ENCODE data around the gene ANKRD44. TPM values are rescaled to one million over a fixed set of nuclear protein-coding genes. Genes with fewer than 3 reads are reported as not detected.

ANKRD44 gene
- total RNA-seq, 1 experiment from 2014 or later, result 2.4 TPM

GRCh38 chr2:197322143-197322542, 11.6 kb upstream of the ANKRD44 start:
- no peaks in the 10 kb centered on the region for H3K79me2 ChIP-seq (ENCODE audit: low read length)
- H3K9me2 ChIP-seq (replicated peaks; ENCODE audit: low read length), result no peaks in the 10 kb centered on the region
- no peaks in the 10 kb centered on the region for H3K36me3 ChIP-seq (ENCODE audit: low read depth, low read length)
- no peak for ATAC-seq
- no peaks in the 10 kb centered on the region for H3F3A ChIP-seq (ENCODE audit: low read length, unreplicated experiment)
- H3K4me2 ChIP-seq (ENCODE audit: low read length), result no peak overlapping the region
- no peaks in the 10 kb centered on the region for H3K4me1 ChIP-seq (ENCODE audit: insufficient read depth, low read length)
- TF ChIP-seq EZH2 (IDR thresholded peaks at IDR 0.05; ENCODE audit: low read length, unreplicated experiment) (no peak), CTCF (conservative IDR thresholded peaks at IDR 0.05; ENCODE audit: low read depth, low read length) (no peak)
- POLR2A ChIA-PET (ENCODE audit: unreplicated experiment), result no interaction called here
- CTCF ChIA-PET, result no interaction called here
- no peaks in the 10 kb centered on the region for H4K20me1 ChIP-seq (ENCODE audit: low read length)
- intact Hi-C loops (cut with micrococcal nuclease), result no loop called here
- BruUV-seq (replicated peaks), result no TSS peak
- peaks cover 7% of the 10 kb centered on the region; the same call in 1 of the 2 replicates for H3K27me3 ChIP-seq (ENCODE audit: low read length)
- H3K27ac ChIP-seq (ENCODE audit: low read length), result no peak overlapping the region
- DNase-seq, result no peak
- no peak overlapping the region for H2AFZ ChIP-seq (ENCODE audit: low read length)
- no peak overlapping the region for H3K4me3 ChIP-seq (ENCODE audit: low read length)
- no peaks in the 10 kb centered on the region for H3K9me3 ChIP-seq (ENCODE audit: low read length)
- H3K9ac ChIP-seq (ENCODE audit: low read length), result no peak overlapping the region

GRCh38 chr2:197315371-197315770, 4.8 kb upstream of the ANKRD44 start:
- no peak overlapping the region for H3K4me2 ChIP-seq (ENCODE audit: low read length)
- H3K9me3 ChIP-seq (ENCODE audit: low read length), result no peaks in the 10 kb centered on the region
- H2AFZ ChIP-seq (ENCODE audit: low read length), result no peak overlapping the region
- BruUV-seq (replicated peaks), result no TSS peak
- no peak for ATAC-seq
- no peaks in the 10 kb centered on the region for H3F3A ChIP-seq (ENCODE audit: low read length, unreplicated experiment)
- H3K36me3 ChIP-seq (ENCODE audit: low read depth, low read length), result no peaks in the 10 kb centered on the region
- H4K20me1 ChIP-seq (ENCODE audit: low read length), result no peaks in the 10 kb centered on the region
- no peak for TF ChIP-seq CTCF (conservative IDR thresholded peaks at IDR 0.05; ENCODE audit: low read depth, low read length)
- TF ChIP-seq EZH2 (IDR thresholded peaks at IDR 0.05; ENCODE audit: low read length, unreplicated experiment), result no peak
- no peak for TF ChIP-seq EZH2phosphoT487 (IDR thresholded peaks at IDR 0.05; ENCODE audit: borderline replicate concordance, low read length)
- ChIA-PET CTCF (interaction anchor here (0.5 kb wide), 1 partner anchor 26 kb away, joined by 6 read pairs; no protein-coding TSS in a partner anchor), POLR2A (ENCODE audit: unreplicated experiment) (no interaction called here)
- H3K9ac ChIP-seq (ENCODE audit: low read length), result no peak overlapping the region
- H3K4me1 ChIP-seq (ENCODE audit: insufficient read depth, low read length), result peaks cover 11% of the 10 kb centered on the region
- H3K27ac ChIP-seq (ENCODE audit: low read length), result no peak overlapping the region
- no peak overlapping the region for H3K4me3 ChIP-seq (ENCODE audit: low read length)
- H3K27me3 ChIP-seq (ENCODE audit: low read length), result no peaks in the 10 kb centered on the region
- no peaks in the 10 kb centered on the region for H3K79me2 ChIP-seq (ENCODE audit: low read length)
- intact Hi-C loops (cut with micrococcal nuclease), result no loop called here
- no peaks in the 10 kb centered on the region for H3K9me2 ChIP-seq (replicated peaks; ENCODE audit: low read length)
- no peak for DNase-seq

- no peak overlapping the region for H3K27ac ChIP-seq (ENCODE audit: low read length)
- no peaks in the 10 kb centered on the region for H3K79me2 ChIP-seq (ENCODE audit: low read length)
- no peak overlapping the region for H3K9ac ChIP-seq (ENCODE audit: low read length)
- H3K4me3 ChIP-seq (ENCODE audit: low read length), result no peak overlapping the region
- H3K9me3 ChIP-seq (ENCODE audit: low read length), result no peaks in the 10 kb centered on the region
- H3K4me1 ChIP-seq (ENCODE audit: insufficient read depth, low read length), result peaks cover 19% of the 10 kb centered on the region
- no peaks in the 10 kb centered on the region for H3F3A ChIP-seq (ENCODE audit: low read length, unreplicated experiment)
- H3K36me3 ChIP-seq (ENCODE audit: low read depth, low read length), result no peaks in the 10 kb centered on the region
- DNase-seq (no peak), ATAC-seq (no peak)
- H3K27me3 ChIP-seq (ENCODE audit: low read length), result no peaks in the 10 kb centered on the region
- ChIA-PET CTCF (interaction anchor here (0.6 to 1.5 kb wide), 2 partner anchors 71 to 175 kb away, joined by 3 to 9 read pairs; no protein-coding TSS in a partner anchor), POLR2A (ENCODE audit: unreplicated experiment) (no interaction called here)
- no peaks in the 10 kb centered on the region for H3K9me2 ChIP-seq (replicated peaks; ENCODE audit: low read length)
- intact Hi-C loops (cut with micrococcal nuclease), result loop anchor here (5.0 kb wide), 1 partner anchor 65 kb away; no protein-coding TSS in a partner anchor
- TF ChIP-seq EZH2phosphoT487 (IDR thresholded peaks at IDR 0.05; ENCODE audit: borderline replicate concordance, low read length) (no peak), CTCF (conservative IDR thresholded peaks at IDR 0.05; ENCODE audit: low read depth, low read length) (no peak), EZH2 (IDR thresholded peaks at IDR 0.05; ENCODE audit: low read length, unreplicated experiment) (no peak)
- no peaks in the 10 kb centered on the region for H4K20me1 ChIP-seq (ENCODE audit: low read length)
- BruUV-seq (replicated peaks), result no TSS peak
- 0 out of 2 replicates have a peak overlapping the region, but pooled peaks have one; percentile 99 for H2AFZ ChIP-seq (ENCODE audit: low read length)
- H3K4me2 ChIP-seq (ENCODE audit: low read length), result 0 out of 2 replicates have a peak overlapping the region, but pooled peaks have one; percentile 91
Observed at GRCh38 chr2:197312186-197312585, 1.6 kb upstream of the ANKRD44 start.

Data from PC-3 (cell line).